IMR-90 (cell line): ENCODE results near the gene NTNG2.
A peak's percentile ranks its signal among the peaks of the same experiment; 100 is the strongest.

Experiments used
- BHLHE40 ChIP-seq: fragments of 150-350 bp; IDR thresholded peaks from 2 replicates; pipeline ENCODE4 v1.6.1; 2016; ENCODE audit warnings: mild to moderate bottlenecking, low read depth, low read length
- CEBPB ChIP-seq: IDR thresholded peaks from 2 replicates; pipeline ENCODE4 v1.6.1; 2012; ENCODE audit warnings: low read depth, low read length, improper control_type of control experiment
- CHD1 ChIP-seq: IDR thresholded peaks from 2 replicates; pipeline ENCODE4 v1.6.1; 2012; ENCODE audit warnings: low read depth, low read length, improper control_type of control experiment
- MAFK ChIP-seq: IDR thresholded peaks from 2 replicates; pipeline ENCODE4 v1.6.1; 2012; ENCODE audit warnings: low read depth, low read length, improper control_type of control experiment
- MXI1 ChIP-seq: IDR thresholded peaks from 2 replicates; pipeline ENCODE4 v1.6.1; 2012; ENCODE audit warnings: low read depth, mild to moderate bottlenecking, low read length, moderate library complexity, borderline replicate concordance
- POLR2A ChIP-seq: IDR thresholded peaks from 2 replicates; pipeline ENCODE4 v1.6.1; 2012; ENCODE audit warnings: mild to moderate bottlenecking, low read depth, low read length
- RAD21 ChIP-seq: IDR thresholded peaks from 2 replicates; pipeline ENCODE4 v1.6.1; 2012; ENCODE audit warnings: low read length, improper control_type of control experiment
- RFX5 ChIP-seq: IDR thresholded peaks from 2 replicates; pipeline ENCODE4 v1.8.0; 2012; ENCODE audit warnings: low read depth, mild to moderate bottlenecking, low read length, moderate library complexity
- SMC3 ChIP-seq: fragments of 150-350 bp; IDR thresholded peaks from 2 replicates; pipeline ENCODE4 v1.6.1; 2016; ENCODE audit warnings: low read depth, mild to moderate bottlenecking, antibody characterized with exemption, low read length, moderate library complexity
- TF ChIP-seq, protein P1 (sequence below): conservative IDR thresholded peaks from 2 replicates; pipeline ENCODE4 v1.5.1; 2012; ENCODE audit warnings: mild to moderate bottlenecking, low read depth, low read length, improper control_type of control experiment
- TF ChIP-seq, protein P2 (sequence below): fragments of 150-350 bp; IDR thresholded peaks from 2 replicates; pipeline ENCODE4 v1.6.1; 2017; ENCODE audit warnings: mild to moderate bottlenecking, antibody characterized with exemption, low read length, low read depth

DNA sequence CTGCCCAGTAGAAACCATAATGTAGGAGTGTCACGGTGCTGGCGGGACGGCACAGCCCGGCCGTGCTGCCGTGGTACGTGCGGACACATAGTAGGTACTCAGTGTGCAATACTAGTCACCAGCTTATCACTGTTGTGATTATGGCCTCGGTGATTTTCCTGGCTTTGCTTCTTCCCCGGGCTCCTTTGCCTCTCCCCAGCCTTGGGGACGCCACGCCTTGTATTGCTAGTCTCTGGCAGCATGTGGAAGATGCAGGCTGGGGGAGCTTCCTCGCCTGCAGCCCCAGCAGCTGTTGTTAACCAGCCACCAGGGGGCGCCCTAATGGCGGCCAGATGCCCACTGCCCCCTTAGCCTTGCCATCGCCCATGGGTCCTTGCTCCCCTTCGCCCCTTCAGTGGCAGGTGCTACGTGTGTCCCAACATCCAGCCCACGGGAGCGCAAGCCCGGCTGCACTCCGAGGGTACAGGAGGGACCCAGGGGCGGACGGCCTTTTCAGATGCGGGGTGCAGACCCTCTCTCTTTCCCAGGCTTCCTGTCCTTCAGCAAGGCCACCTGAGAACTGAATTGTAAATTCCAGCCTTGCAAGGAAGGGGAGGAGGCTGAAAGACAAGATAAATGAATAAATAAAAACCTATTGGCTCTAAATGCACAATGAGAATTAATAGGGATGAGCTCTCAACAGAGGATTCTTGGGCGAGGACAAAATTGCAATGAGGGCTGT is 8.0 kb downstream of the NTNG2 start:
- TF ChIP-seq RFX5, result no peak
- TF ChIP-seq, protein P1, sequence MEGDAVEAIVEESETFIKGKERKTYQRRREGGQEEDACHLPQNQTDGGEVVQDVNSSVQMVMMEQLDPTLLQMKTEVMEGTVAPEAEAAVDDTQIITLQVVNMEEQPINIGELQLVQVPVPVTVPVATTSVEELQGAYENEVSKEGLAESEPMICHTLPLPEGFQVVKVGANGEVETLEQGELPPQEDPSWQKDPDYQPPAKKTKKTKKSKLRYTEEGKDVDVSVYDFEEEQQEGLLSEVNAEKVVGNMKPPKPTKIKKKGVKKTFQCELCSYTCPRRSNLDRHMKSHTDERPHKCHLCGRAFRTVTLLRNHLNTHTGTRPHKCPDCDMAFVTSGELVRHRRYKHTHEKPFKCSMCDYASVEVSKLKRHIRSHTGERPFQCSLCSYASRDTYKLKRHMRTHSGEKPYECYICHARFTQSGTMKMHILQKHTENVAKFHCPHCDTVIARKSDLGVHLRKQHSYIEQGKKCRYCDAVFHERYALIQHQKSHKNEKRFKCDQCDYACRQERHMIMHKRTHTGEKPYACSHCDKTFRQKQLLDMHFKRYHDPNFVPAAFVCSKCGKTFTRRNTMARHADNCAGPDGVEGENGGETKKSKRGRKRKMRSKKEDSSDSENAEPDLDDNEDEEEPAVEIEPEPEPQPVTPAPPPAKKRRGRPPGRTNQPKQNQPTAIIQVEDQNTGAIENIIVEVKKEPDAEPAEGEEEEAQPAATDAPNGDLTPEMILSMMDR, result peak; percentile 73
- no peak for TF ChIP-seq POLR2A
- TF ChIP-seq RAD21, result peak; percentile 71
- TF ChIP-seq SMC3, result peak; percentile 85
- TF ChIP-seq CHD1, result no peak
- no peak for TF ChIP-seq MXI1
- no peak for TF ChIP-seq CEBPB
- TF ChIP-seq, protein P2, sequence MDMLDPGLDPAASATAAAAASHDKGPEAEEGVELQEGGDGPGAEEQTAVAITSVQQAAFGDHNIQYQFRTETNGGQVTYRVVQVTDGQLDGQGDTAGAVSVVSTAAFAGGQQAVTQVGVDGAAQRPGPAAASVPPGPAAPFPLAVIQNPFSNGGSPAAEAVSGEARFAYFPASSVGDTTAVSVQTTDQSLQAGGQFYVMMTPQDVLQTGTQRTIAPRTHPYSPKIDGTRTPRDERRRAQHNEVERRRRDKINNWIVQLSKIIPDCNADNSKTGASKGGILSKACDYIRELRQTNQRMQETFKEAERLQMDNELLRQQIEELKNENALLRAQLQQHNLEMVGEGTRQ, result no peak
- TF ChIP-seq MAFK, result no peak
- TF ChIP-seq BHLHE40, result no peak
